Measurements from ENCODE around the gene SLC27A5.

SLC27A5 gene, protein sequence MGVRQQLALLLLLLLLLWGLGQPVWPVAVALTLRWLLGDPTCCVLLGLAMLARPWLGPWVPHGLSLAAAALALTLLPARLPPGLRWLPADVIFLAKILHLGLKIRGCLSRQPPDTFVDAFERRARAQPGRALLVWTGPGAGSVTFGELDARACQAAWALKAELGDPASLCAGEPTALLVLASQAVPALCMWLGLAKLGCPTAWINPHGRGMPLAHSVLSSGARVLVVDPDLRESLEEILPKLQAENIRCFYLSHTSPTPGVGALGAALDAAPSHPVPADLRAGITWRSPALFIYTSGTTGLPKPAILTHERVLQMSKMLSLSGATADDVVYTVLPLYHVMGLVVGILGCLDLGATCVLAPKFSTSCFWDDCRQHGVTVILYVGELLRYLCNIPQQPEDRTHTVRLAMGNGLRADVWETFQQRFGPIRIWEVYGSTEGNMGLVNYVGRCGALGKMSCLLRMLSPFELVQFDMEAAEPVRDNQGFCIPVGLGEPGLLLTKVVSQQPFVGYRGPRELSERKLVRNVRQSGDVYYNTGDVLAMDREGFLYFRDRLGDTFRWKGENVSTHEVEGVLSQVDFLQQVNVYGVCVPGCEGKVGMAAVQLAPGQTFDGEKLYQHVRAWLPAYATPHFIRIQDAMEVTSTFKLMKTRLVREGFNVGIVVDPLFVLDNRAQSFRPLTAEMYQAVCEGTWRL

DNA sequence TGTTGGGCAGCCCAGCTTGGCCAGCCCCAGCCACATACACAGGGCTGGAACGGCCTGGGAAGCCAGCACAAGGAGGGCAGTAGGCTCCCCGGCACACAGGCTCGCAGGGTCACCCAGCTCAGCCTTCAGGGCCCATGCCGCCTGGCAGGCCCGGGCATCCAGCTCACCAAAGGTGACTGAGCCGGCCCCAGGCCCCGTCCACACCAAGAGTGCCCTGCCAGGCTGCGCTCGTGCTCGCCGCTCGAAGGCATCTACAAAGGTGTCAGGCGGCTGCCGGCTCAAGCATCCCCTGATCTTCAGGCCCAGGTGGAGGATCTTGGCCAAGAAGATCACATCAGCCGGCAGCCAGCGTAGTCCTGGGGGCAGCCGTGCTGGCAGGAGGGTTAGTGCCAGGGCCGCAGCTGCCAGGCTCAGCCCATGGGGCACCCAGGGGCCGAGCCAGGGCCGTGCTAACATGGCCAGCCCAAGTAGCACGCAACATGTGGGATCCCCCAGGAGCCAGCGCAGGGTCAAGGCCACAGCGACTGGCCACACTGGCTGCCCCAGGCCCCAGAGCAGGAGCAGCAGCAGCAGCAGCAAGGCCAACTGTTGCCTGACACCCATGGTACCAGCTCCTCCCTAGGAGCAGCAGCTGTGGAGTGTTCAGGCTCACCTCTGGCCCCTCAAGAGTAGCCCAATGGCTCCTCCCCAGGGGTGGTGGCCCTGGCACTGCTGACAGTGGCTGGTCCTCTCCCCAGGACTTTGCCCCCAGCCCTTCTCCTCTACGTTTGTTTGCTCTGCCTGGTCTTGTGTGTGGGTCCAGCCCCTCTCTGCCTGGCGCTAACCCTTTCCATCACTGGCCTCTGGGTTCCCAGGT is at the start of gene SLC27A5:
Gene SLC27A5, minus strand, starts transcription at position 640 of the 856 bp plus-strand sequence. Its CDS starts 37 bp downstream, at position 603.
- no peak for DNase-seq (ENCODE audit: low spot score)

DNA sequence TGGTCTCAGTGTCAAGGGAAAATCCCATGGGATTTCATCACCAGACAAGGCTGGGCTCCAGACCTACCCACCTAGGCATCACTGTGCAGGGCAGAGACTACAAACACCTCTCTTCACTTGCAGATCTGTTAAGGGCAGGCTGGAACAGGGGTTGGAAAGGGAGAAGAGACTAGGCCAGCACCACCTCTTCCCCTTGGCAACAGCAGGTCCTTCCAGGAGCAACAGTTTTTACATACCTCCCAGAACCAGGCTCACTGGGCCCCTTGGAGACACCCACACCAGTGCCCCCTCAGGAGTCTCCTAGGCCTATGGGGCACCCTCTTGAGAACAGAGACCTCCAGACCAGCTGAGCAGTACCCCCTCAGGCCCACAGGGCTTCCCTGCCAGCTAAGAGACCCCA is 49.1 kb upstream of the SLC27A5 start:
- DNase-seq (ENCODE audit: low spot score) = no peak

DNA sequence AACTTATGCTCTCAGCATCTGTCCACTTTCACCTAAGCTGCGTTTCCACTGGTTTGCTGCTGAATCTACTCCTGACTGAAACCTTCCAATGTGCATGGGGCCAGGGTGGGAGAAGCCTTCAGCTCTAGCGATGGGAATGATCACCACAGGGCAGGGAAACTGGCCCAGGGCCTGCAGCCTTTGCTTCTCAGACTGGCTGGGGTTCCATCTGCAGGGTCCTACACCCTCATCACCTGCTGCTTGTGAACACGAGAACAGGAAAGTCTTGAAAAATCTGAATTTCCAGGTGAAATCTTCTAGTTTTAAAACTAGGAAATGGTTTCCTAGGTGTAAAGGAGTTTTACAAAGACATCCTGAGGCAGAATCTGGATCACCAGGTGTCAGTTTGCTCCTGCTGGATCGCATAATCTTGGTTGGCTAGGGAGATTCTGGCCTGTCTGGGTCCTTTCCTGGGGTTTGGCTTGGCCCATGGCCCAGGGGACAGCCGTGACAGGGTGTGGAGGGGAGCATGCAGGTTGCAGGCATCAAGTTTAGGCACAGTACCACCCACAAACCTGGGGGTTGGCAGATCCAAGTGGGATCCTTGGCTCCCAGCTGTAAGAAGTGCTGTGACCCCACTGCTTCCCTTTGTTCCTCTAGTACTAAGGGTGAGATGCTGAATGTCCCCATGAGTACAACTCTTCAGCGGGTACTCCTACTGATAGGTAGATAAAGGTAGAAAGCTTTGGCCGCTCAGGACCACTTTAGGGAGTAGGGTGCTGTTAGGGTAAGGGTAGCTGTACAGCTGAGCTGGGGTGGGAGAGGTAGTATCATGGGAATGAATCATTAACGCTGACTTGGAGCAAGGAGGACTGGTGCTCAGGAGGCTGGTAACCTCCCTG is 48.5 kb upstream of the SLC27A5 start:
- no peak for DNase-seq (ENCODE audit: low spot score)

DNA sequence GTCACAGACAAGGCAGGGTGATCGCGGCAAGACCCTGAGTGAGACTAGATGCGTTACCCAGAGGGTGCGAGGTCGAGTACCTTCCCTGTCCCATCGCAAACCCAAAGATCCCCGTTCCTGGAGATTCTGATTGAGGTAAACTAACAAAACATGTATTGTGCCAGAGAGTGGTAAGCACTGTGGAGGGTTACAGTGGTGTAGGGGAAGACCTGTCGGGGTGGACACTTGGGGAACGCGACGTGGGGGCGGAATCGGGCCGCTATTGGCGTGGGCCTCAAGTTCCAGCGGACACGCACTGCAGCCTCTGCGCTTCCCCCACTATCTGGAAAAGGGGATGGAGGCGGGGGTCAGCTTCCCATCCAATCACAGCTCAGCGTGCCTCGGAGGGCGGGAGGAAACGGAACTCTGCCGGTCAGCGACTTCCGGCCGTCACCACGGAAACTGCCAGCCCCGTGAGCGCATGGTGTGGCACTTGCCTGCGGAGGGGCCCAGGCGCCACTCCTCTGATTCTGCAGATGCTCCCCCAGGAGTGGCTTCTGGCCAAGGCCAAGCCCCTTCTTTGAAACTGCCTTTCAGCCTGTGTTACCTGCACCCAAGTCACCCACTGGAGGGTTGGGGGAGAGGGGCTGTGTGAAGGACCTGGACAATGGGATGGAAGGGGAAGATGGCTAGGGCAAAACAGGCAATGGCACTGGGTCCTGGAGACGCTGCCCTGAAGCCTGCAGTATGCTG is 47.6 kb upstream of the SLC27A5 start:
- DNase-seq (ENCODE audit: low spot score) = peak; percentile 59

DNA sequence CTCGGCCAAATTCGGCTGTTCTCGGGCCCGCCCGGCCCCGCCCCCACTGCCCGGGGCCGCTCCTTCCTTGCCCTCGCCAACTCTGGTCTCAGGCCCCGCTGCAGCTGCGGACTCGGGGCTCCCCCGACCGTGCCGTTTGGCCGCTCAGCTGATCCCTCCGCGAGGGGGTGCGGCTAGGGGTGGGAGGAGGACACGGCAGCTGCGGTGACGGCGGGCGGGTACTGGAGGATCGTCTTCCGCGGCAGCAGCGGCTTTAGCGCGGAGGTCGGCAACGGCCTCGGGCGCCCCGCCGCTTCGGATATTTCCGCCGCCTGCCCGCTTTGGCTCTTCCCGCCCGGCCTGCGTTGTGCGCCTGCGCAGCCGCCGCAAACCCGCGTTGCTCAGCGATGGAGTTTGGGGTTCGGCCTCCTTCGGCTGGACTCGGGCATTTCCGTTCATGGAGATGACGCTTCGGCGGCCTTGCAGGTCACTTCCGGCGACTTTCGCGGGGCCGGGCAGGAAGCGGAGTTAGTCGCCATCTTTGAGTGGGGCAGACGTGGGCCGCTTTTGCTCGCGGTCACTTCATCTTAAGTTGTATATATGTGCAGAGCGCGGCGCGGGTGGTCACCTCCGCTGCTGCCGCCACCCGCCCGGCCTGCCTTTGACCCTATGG is 47.0 kb upstream of the SLC27A5 start:
- DNase-seq (ENCODE audit: low spot score) = peak; percentile 99

DNA sequence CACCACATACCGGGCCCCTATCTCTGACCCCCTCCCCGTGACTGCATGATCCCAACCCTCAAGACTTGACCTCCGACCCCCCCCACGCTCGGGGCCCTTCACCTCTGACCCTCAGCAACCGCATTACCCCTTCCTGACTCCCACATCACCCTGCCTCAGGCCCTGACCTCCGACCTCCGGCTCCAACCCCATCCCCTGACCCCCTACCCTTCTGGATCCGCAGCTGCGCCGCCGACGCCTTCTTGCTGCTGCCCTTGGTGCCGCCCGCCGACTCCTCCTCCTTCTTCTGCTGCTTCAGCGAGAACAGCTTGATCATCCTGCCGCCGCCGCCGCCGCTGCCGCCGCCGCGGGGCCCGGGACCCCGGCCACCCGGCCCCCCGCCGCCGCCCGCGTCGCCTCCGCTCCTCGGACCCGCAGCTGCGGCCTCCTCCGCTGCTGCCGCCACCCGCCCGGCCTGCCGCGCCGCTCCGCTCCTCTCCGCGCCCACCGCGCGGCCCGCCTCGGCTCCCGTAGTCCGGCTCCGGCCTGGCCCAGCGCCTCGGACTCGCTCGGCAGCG is 46.4 kb upstream of the SLC27A5 start, which contains the start of gene UBE2M:
Gene UBE2M, minus strand, starts transcription at position 546 of the 557 bp plus-strand sequence. Its CDS starts 230 bp downstream, at position 316.
- DNase-seq (ENCODE audit: low spot score) = peak; percentile 66

DNA sequence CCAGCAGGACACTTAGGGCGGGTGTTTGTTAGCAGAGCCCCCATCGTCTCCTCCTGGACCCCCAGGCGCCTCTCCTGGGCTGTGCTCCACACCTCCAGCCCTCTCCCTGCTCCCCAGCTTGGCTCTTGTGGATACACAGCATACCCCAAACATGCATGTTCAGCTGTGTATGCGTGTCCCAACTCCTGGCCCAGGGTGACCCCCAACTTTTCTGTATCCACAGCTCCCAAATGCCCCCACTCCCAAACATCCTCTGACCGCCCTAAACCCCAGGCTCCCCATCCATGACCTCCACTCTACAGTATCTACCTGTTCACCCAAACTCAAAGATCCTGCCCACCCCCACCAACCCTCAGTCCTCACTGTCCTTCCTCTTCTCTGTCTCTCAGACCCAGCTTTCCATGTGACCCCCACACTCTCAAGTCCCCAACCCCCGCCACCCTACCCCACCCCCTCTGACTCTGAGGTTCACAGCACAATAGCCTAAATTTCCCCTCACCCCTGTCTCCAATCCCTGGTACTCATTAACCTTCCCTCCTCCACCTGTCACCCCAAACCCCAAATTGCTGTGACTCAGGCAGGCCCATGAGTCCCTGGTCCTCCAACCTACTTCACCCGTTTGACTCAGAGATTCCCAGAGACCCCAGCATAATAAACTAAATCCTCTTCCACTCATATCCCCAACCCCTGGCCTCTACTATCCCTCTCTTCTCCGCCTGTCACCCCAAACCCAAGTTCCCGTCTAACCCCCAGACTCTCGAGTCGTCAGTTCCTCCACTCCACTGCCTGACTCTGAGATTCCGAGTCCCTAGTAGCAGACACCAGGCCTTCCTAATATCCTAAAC is 45.7 kb upstream of the SLC27A5 start:
- no peak for DNase-seq (ENCODE audit: low spot score)

DNA sequence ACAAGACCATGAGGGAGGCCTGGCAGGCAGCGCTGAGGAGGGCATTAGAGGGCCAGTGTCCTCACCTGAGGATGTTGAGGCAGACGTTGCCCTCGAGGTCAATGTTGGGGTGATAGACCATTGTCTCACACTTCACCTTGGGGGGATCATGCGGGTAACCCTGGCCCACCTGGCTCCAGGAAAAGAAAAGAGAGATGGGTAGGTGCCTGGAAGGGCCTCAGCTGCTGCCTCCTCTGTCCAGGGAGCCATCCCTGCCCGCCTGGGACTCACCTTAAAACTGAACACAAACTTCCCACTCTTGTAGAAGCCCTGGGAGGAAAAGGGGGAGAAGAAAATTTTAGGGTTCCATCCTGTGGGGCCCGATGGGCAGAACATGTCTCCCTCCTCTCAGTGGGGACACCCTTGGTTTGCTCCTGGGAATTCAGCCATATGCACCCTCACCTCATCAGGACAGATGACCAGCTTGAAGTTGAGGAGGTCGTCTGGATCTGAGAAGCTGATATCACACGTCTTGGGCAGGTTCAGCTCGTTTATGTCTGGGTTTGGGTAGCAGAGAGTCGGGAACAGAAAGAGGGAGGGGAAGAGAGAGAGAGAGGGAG is 44.9 kb upstream of the SLC27A5 start:
- no peak for DNase-seq (ENCODE audit: low spot score)

DNA sequence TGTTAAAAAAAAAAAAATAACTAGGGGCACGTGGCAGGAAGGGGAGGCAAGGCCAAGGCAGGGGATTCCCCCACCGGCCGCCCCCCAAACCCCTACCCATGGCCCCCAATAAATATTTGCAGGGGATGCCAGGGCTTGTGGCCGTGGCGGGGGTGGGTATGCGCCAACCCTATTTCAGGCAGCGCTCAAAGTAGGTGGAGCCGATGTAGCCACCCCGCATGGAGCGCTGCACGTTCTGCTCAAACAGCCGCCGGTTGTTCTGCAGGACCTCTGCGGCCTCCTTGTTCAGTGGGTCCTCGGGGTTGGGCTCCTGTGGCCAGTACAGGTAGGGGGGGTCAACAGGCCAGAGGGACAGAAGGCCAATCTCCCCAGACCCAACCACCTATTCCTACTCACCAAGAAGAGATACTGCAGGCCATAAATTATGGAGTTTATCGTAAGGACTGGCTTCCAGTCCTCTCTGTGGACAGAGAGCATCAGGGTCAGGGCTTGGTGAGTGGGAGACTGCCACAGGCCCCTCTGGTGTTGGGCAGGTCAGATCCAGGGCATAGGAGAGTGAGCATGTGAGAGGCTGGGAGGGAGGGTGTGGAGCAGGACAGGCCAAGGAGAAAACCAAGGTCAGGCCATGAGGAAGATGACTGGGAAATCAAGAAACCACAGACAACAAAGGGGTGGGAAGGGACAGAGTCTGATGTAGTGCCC is 44.3 kb upstream of the SLC27A5 start:
- no peak for DNase-seq (ENCODE audit: low spot score)

DNA sequence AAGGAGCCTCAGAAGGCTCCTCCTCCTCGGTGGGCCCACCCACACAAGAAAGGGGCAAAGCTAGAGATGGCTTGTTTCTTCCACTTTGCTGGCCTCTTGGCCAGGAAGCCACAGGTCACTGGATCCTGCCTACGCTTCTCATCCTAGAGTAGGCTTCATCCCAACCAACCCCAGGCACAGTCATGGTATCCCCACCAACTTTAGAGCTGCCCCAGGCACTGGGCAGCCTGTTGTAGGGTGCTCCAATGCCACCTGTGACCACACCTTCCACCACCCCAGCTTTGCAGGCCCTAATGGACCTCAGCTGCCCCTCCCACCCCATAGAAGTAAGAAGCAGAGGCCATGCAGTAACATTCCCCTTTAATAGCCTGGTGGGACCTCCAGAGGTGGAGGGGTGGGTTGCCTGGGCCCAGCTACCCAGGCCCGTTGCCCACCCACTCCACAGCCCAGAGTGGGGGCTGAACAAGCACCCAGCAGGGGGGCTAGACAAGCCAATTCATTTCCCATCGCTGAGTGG is 43.6 kb upstream of the SLC27A5 start:
- no peak for DNase-seq (ENCODE audit: low spot score)

DNA sequence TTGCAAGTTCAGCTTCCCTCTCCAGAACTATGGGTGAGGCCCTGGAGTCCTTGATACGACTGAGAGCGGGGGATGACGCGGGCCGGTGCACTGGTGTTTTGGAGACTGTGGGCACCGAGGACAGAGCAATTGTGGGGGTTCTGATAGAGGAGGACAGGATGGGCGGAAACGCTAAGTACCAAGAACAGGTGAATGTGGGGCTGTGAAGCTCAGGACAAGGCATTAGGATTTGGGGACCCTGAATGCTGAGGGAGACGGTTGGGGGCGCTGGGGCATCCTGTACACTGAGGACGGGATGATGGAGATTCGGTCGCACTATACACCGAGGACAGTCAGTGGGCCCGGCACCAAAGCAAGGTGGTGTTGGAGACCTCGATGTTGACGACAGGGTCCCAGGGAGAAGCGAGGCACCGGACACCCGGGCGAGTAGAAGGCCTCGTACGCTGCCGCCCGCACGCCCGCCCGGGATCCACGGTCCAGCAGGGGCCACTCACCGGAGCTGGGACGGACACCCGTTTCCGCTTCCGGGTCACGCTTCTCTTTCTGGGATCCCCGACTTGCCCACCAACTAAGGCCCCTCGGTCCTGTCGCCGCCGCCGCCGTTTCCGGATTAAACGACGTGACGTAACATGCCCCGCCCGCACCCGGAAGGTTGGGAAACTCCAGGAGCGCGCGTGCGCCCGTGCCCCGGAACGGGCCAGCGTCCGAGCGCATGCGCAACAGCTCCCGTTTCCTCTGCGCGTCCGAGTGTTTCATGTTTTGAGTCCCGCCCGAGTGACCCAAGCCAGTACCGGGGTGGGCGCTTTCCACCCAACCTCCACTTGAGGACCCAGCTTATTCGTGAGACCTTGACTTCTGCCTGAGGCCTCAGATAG is 42.9 kb upstream of the SLC27A5 start, which contains the start of gene CHMP2A:
Gene CHMP2A, minus strand, starts transcription at position 612 of the 875 bp plus-strand sequence. CDS start 893 bp downstream, outside the sequence.
- peak; percentile 95 for DNase-seq (ENCODE audit: low spot score)

DNA sequence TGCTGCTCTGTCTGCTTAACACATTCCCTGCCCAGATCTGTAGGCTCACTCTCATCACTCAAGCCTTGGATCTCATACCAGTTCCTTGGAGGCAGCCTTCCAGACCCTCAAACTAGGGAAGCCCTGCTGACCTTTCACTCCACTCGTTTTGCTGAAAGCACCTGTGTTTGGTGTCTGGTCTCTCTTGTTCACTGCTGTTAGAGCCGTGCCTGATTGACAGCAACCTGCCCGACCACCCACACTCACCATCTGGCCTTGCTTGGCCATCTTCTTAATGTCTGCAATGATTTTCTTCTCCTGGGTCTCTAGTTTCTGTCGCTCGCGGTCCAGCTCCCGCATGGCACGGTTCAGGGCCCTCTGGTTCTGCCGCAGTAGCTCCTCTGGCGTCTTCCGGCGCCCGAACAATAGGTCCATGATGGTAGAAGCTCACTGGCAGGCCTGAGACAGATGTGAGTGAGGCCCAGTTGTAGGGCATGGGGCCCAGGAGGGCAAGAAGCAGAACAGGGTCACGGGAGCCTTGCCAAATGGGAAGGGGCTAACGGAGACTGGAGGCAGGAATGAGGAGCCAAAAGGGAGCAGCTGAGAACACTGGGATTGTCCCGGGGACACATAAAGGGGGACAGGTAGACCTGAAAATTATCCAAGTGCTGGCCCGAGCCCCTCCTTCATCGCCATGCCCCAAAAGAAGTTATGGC is 42.2 kb upstream of the SLC27A5 start:
- DNase-seq (ENCODE audit: low spot score) = no peak

DNA sequence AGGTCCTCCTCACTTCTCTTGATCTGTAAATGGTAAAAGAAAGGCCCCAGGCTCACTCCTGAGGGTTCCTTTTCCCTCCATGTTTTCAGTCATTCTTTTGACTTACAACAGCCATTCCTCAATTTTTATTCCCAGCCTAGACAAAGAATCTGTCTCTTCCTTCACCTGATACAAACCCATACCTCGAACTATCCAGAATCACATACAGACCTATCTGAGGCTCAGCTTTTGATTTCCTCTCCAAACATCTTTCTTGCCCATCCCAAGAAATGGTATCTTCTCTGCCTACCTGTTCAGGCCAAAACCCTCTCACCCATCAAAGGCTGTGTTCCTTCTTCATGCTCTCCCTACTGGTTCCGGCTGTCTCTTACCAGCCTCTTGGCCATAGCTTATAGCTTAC is 40.9 kb upstream of the SLC27A5 start:
- no peak for DNase-seq (ENCODE audit: low spot score)

DNA sequence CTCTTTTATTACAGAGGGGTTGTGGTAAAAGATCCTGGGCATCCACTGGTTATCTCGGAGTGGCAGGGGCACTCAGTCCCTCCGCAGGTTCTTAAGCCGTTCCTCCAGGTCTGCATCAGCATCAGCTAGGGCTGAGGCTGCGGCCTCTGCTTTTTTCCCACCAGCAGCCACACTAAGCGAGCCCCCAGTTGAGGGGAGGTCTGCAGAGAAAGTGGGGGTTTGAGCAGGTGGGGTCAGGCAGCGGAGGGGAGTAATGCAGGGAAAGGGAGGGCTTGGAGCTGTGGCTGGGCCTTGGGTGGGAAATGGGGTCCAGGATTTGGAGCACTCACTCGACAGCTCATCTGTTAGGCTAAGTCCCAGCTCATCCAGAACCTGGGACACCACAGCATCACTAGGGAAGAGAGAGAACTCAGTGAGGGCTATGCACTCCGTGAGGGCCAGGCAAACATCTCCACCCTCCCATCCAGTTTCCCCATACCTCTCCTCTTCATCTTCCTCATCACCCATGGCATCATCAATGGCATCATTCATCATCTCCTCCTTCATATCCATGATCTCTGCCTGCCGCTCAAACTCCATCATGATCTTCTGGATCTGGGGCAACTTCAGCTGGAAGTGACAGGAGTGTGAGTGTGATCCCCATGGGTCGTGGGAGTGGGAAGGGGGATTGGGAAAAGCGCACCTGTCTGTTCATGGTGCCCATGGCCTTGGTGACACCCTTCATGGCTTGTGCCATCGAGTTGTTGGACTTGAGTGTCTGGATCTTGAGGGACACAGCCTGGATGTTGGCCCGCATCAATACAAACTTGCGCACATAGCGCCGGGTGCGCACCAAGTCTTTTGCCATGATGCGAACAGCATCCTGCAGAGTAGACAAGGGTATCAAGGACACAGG is 40.0 kb upstream of the SLC27A5 start:
- no peak for DNase-seq (ENCODE audit: low spot score)

DNA sequence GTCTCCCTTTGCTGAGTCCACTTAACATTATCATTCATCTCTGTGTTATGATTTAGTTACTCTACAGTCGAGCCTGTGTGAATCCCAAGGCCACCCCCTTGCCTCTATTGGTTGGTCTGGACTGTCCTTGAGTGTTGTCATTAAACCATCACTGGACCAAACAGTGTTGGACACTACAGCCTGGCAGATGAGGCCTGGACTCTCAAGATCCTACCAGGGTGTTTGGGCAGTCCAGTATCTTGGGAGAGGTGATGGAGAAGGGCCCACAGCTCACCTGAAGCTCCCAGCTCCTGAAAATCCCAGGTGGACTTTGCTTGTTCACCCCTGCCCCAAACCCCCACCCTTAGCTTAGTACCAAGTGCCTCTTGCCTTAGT is 39.3 kb upstream of the SLC27A5 start:
- no peak for DNase-seq (ENCODE audit: low spot score)
